LHCN-M2 (cell line): ENCODE results near the gene B4GALNT1. TPM values are rescaled to one million over a fixed set of nuclear protein-coding genes. Genes with fewer than 3 reads are reported as not detected.
"Not testable (repeated sequence)": the region's sequence is repeated elsewhere in the genome, so short reads cannot be mapped to it uniquely, and the experiment has no call there.

Experiments
- DNase-seq: peaks from one replicate; pipeline ENCODE4 v3.0.0-alpha.2; 2012; ENCODE audit warnings: low read depth
- total RNA-seq: library from RNA; depleted of rRNA; stranded (reverse); fragments of >200 nt; gene quantifications from 2 replicates; pipeline ENCODE4 v1.2.3, GENCODE V29; 2014

B4GALNT1 gene
- total RNA-seq, 1 experiment from 2014 or later, result 4.9 TPM

GRCh38 chr12:57637364-57637763 is 4.4 kb upstream of the B4GALNT1 start:
- DNase-seq, result no peak

- DNase-seq, result not testable (repeated sequence)
Measured at GRCh38 chr12:57636731-57637130, 3.7 kb upstream of the B4GALNT1 start.

GRCh38 chr12:57632073-57632957 is 686 bp downstream of the B4GALNT1 start:
- DNase-seq, result no peak

GRCh38 chr12:57631566-57632072 is 1.4 kb downstream of the B4GALNT1 start:
- no peak for DNase-seq

GRCh38 chr12:57630891-57631433 is 2.0 kb downstream of the B4GALNT1 start:
- DNase-seq, result no peak

- no peak for DNase-seq
Measured at GRCh38 chr12:57629897-57630471, 3.0 kb downstream of the B4GALNT1 start.

GRCh38 chr12:57628280-57629191 is 4.5 kb downstream of the B4GALNT1 start:
- DNase-seq, result no peak

GRCh38 chr12:57627501-57628279 is 5.3 kb downstream of the B4GALNT1 start:
- no peak for DNase-seq

GRCh38 chr12:57626921-57627445 is 6.0 kb downstream of the B4GALNT1 start:
- DNase-seq, result no peak

- DNase-seq, result no peak
Measured at GRCh38 chr12:57626111-57626920, 6.7 kb downstream of the B4GALNT1 start.

- no peak for DNase-seq
Measured at GRCh38 chr12:57625261-57626032, 7.6 kb downstream of the B4GALNT1 start.

- no peak for DNase-seq
Measured at GRCh38 chr12:57624441-57625220, 8.4 kb downstream of the B4GALNT1 start.

GRCh38 chr12:57623811-57624390 is 9.1 kb downstream of the B4GALNT1 start:
- no peak for DNase-seq

- no peak for DNase-seq
Measured at GRCh38 chr12:57623385-57623784, 9.6 kb downstream of the B4GALNT1 start.

GRCh38 chr12:57622293-57623245 is 10.4 kb downstream of the B4GALNT1 start:
- no peak for DNase-seq
